ENCODE results near the gene CALCOCO1. TPM values are rescaled to one million over a fixed set of nuclear protein-coding genes. Genes with fewer than 3 reads are reported as not detected.
A peak's percentile ranks its signal among the peaks of the same experiment; 100 is the strongest.

Gene CALCOCO1
- 100 to 1,000 TPM; 218 to 301 (median 295) TPM for total RNA-seq

DNA sequence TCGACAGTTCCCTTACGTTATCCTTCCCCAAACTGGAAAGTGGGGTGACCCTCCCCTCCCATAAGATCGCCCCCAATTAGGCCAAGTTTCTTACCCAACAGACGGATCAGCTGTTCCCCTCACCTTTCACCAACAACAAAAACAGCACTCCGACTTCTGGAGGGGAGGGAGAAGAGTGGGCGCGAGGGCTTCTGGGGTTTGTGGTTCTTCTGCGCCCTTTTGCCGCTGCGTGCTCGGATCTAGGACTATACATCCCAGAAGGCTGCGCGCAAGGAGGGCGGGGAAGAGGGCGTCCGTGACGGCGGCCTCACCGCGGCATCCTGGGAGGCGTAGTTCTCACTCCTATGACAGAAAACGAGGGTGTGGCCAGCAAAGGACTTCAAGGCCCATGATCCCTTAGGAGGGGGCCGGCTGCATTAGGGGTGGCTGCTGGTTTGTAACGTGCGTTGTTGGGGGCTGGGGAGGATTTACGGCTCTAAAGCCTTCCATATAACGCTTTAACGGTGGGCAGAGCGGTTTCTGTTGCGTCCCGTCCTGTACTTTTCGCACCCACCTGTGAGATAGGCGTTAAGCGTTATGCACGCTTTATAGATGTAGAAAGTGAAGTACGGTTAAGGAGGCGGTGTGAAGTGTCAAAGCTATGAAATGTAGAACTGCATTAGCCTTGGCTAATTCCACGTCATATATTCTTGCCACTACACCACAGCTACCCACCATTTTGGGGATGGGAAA is at the start of gene CALCOCO1:
Gene CALCOCO1, minus strand, starts transcription at position 143 of the 732 bp plus-strand sequence. CDS start 2,210 bp downstream, outside the sequence.
- intact Hi-C loops (cut with DNase I; ENCODE audit: low total_unique reads): no loop called here
- Histone ChIP-seq H3K27me3 (no peaks in the 10 kb centered on the region), H3K36me3 (no peaks in the 10 kb centered on the region), H3K4me3 (peak within 1 kb of the TSS; percentile 59 to 91 (median 86)), H3K27ac (peak within 1 kb of the TSS; percentile 84 to 86), H3K4me1 (peaks cover 0 to 12% of the 10 kb centered on the region in 2 donors), H3K9me3 (no peaks in the 10 kb centered on the region)
- TF ChIP-seq POLR2A (IDR thresholded peaks at IDR 0.05) (no peak), POLR2AphosphoS5 (IDR thresholded peaks at IDR 0.05) (peak; percentile 41 to 75 (median 75))
- TF ChIP-seq, protein P1, sequence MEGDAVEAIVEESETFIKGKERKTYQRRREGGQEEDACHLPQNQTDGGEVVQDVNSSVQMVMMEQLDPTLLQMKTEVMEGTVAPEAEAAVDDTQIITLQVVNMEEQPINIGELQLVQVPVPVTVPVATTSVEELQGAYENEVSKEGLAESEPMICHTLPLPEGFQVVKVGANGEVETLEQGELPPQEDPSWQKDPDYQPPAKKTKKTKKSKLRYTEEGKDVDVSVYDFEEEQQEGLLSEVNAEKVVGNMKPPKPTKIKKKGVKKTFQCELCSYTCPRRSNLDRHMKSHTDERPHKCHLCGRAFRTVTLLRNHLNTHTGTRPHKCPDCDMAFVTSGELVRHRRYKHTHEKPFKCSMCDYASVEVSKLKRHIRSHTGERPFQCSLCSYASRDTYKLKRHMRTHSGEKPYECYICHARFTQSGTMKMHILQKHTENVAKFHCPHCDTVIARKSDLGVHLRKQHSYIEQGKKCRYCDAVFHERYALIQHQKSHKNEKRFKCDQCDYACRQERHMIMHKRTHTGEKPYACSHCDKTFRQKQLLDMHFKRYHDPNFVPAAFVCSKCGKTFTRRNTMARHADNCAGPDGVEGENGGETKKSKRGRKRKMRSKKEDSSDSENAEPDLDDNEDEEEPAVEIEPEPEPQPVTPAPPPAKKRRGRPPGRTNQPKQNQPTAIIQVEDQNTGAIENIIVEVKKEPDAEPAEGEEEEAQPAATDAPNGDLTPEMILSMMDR (IDR thresholded peaks at IDR 0.05): no peak
- peak; percentile 95 to 97 for DNase-seq (ENCODE audit: low spot score in 2 of 2)

- H3K9me3 ChIP-seq: no peaks in the 10 kb centered on the region
- intact Hi-C loops (cut with DNase I; ENCODE audit: low total_unique reads): no loop called here
- H3K27me3 ChIP-seq: no peaks in the 10 kb centered on the region
- H3K36me3 ChIP-seq: no peaks in the 10 kb centered on the region
- no peak overlapping the region for H3K4me3 ChIP-seq
- TF ChIP-seq, protein P1 (IDR thresholded peaks at IDR 0.05): no peak
- TF ChIP-seq POLR2AphosphoS5 (IDR thresholded peaks at IDR 0.05): no peak
- no peak for TF ChIP-seq POLR2A (IDR thresholded peaks at IDR 0.05)
- H3K4me1 ChIP-seq: peaks cover 0 to 7% of the 10 kb centered on the region in 2 donors
- DNase-seq (ENCODE audit: low spot score in 2 of 2): no peak
- H3K27ac ChIP-seq: peak overlapping the region; percentile 82 to 89
These were observed 49.6 kb upstream of the CALCOCO1 start for GRCh38 chr12:53776872-53777271.

GRCh38 chr12:53775478-53776145 is 48.4 kb upstream of the CALCOCO1 start:
- peaks cover 0 to 7% of the 10 kb centered on the region in 2 donors for H3K4me1 ChIP-seq
- H3K27me3 ChIP-seq: no peaks in the 10 kb centered on the region
- intact Hi-C loops (cut with DNase I; ENCODE audit: low total_unique reads): no loop called here
- H3K9me3 ChIP-seq: no peaks in the 10 kb centered on the region
- peak in 1 of 3 donors; percentile 23 for TF ChIP-seq POLR2AphosphoS5 (IDR thresholded peaks at IDR 0.05)
- no peak for TF ChIP-seq POLR2A (IDR thresholded peaks at IDR 0.05)
- no peaks in the 10 kb centered on the region for H3K36me3 ChIP-seq
- H3K4me3 ChIP-seq: no peak overlapping the region
- peak in 1 of 2 donors; percentile 76 for DNase-seq (ENCODE audit: low spot score in 2 of 2)
- peak overlapping the region; percentile 82 to 89 for H3K27ac ChIP-seq

DNA sequence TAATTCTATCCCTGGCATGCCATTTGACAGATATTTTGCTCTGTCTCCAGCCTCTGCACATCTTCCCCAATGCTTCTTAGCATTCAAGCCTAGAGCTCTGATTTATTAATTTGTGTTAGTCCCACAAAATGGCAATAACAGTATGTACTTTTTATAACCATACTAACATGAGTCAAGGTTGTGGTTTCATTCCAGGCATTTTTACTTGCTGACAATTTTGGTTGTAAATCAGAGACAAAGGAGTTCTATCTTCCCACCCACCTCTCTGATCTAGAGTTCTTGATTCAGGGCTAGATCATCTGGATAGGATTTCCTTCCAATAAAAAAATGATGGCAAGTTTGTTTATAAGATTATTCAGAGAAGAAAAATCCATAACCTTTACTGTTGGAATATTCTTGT is 43.0 kb upstream of the CALCOCO1 start:
- DNase-seq (ENCODE audit: low spot score in 2 of 2): no peak
- intact Hi-C loops (cut with DNase I; ENCODE audit: low total_unique reads): no loop called here
- Histone ChIP-seq H3K36me3 (no peaks in the 10 kb centered on the region), H3K27ac (no peak overlapping the region), H3K4me1 (no peaks in the 10 kb centered on the region), H3K27me3 (no peaks in the 10 kb centered on the region), H3K4me3 (no peak overlapping the region), H3K9me3 (no peaks in the 10 kb centered on the region)
- TF ChIP-seq, protein P1 (IDR thresholded peaks at IDR 0.05): no peak
- no peak for TF ChIP-seq POLR2A (IDR thresholded peaks at IDR 0.05)
- no peak for TF ChIP-seq POLR2AphosphoS5 (IDR thresholded peaks at IDR 0.05)

- TF ChIP-seq, protein P1 (IDR thresholded peaks at IDR 0.05): no peak
- Histone ChIP-seq H3K4me1 (no peaks in the 10 kb centered on the region), H3K27me3 (peaks cover 0 to under 1% of the 10 kb centered on the region in 2 donors), H3K36me3 (no peaks in the 10 kb centered on the region), H3K9me3 (no peaks in the 10 kb centered on the region), H3K27ac (peak overlapping the region in 1 of 2 donors; percentile 32), H3K4me3 (no peak overlapping the region)
- intact Hi-C loops (cut with DNase I; ENCODE audit: low total_unique reads): no loop called here
- no peak for DNase-seq (ENCODE audit: low spot score in 2 of 2)
These were observed 41.7 kb upstream of the CALCOCO1 start for GRCh38 chr12:53768976-53769375.

Data from breast epithelium (tissue), 4 donors.